COLO668 (cell line): Measurements from ENCODE around the gene NAV3.

Source experiments
- DNase-seq: peaks from one replicate; lab custom pipeline; 2025; ENCODE audit not compliant: unreplicated experiment; lab: John Stamatoyannopoulos, UW

The NAV3 gene

GRCh38 chr12:77980782-77981181 lies 150.1 kb downstream of the NAV3 start:
- no peak for DNase-seq

- no peak for DNase-seq
Measured at GRCh38 chr12:77983859-77984258, 153.2 kb downstream of the NAV3 start.

- DNase-seq, result no peak
Measured at GRCh38 chr12:77992760-77993159, 162.1 kb downstream of the NAV3 start.

- no peak for DNase-seq
Measured at GRCh38 chr12:77993658-77994057, 163.0 kb downstream of the NAV3 start.

- no peak for DNase-seq
Measured at GRCh38 chr12:77995436-77996167, 164.9 kb downstream of the NAV3 start.

GRCh38 chr12:77996670-77997069 lies 166.0 kb downstream of the NAV3 start:
- no peak for DNase-seq

- no peak for DNase-seq
Measured at GRCh38 chr12:77998236-77998786, 167.6 kb downstream of the NAV3 start.

GRCh38 chr12:77999074-77999715 lies 168.5 kb downstream of the NAV3 start:
- no peak for DNase-seq

GRCh38 chr12:78002878-78003277 lies 172.2 kb downstream of the NAV3 start:
- DNase-seq, result no peak

- no peak for DNase-seq
Measured at GRCh38 chr12:78004249-78005093, 173.8 kb downstream of the NAV3 start.

GRCh38 chr12:78005094-78005492 lies 174.4 kb downstream of the NAV3 start:
- no peak for DNase-seq

GRCh38 chr12:78007173-78007572 lies 176.5 kb downstream of the NAV3 start:
- no peak for DNase-seq

- no peak for DNase-seq
Measured at GRCh38 chr12:78009031-78009430, 178.3 kb downstream of the NAV3 start.

GRCh38 chr12:78018171-78018910 lies 187.6 kb downstream of the NAV3 start:
- DNase-seq, result no peak

GRCh38 chr12:78018939-78019338 lies 188.2 kb downstream of the NAV3 start:
- no peak for DNase-seq

GRCh38 chr12:78028426-78028825 lies 197.7 kb downstream of the NAV3 start:
- DNase-seq, result no peak

GRCh38 chr12:78034025-78034424 lies 203.3 kb downstream of the NAV3 start:
- no peak for DNase-seq

GRCh38 chr12:78035901-78036606 lies 205.4 kb downstream of the NAV3 start:
- no peak for DNase-seq

- DNase-seq, result no peak
Measured at GRCh38 chr12:78036874-78037273, 206.2 kb downstream of the NAV3 start.

- no peak for DNase-seq
Measured at GRCh38 chr12:78037707-78038106, 207.0 kb downstream of the NAV3 start.
